Medulla oblongata (tissue), 1 donor: Measurements from ENCODE around the gene DYNC2I2.
A peak's percentile ranks its signal among the peaks of the same experiment; 100 is the strongest.
"Not testable (repeated sequence)": the region's sequence is repeated elsewhere in the genome, so short reads cannot be mapped to it uniquely, and the experiment has no call there.

ENCODE experiments used
- DNase-seq: peaks from one replicate; pipeline ENCODE4 v3.0.0-alpha.2; 2015; ENCODE audit errors: extremely low spot score

DYNC2I2 gene

GRCh38 chr9:128685636-128686489 lies 29.2 kb upstream of the DYNC2I2 start:
- peak; percentile 50 for DNase-seq

DNA sequence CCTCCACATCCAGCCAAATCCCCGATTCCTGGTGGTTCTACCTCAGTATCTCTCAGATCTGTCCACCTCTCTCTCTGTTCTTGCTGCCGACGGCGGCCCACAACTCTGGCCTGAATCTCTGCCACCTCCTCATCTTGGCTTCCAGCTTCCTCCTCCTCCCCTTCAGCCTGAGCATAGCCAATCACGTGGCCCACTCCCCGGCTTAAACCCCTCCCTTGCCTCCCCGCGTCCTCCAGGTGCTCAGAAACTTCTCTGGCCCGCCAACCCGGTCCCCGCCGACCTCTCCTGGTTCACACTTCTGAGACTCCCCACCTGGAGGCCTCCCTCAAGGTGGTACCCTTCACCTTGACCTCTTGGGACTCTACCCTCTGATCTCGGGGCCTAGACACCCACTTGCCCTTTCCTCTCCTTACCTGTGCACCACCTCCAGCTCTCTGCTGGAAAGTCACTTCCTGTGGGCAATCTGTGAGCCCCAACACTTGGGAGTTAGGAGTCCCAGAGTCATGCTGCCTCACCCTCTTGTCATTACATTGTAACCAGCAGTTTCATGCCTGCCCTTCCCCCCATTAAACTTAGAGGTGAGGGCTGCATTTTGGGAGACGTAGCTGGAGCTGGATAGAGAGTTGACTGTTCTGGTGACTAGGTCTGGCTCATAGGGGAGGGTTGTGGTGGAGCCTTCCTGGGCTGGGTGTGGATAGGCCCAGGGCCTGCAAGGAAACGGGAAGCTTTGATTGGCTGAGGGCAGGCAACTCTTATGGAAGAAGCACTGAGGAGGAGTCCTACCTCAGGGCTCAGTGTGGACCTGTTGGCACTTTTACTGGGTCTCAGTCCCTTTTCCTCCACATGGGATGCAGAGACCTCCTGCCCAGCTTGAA lies 27.9 kb upstream of the DYNC2I2 start:
- peak; percentile 78 for DNase-seq

GRCh38 chr9:128684065-128684324 lies 27.3 kb upstream of the DYNC2I2 start:
- DNase-seq = no peak

DNA sequence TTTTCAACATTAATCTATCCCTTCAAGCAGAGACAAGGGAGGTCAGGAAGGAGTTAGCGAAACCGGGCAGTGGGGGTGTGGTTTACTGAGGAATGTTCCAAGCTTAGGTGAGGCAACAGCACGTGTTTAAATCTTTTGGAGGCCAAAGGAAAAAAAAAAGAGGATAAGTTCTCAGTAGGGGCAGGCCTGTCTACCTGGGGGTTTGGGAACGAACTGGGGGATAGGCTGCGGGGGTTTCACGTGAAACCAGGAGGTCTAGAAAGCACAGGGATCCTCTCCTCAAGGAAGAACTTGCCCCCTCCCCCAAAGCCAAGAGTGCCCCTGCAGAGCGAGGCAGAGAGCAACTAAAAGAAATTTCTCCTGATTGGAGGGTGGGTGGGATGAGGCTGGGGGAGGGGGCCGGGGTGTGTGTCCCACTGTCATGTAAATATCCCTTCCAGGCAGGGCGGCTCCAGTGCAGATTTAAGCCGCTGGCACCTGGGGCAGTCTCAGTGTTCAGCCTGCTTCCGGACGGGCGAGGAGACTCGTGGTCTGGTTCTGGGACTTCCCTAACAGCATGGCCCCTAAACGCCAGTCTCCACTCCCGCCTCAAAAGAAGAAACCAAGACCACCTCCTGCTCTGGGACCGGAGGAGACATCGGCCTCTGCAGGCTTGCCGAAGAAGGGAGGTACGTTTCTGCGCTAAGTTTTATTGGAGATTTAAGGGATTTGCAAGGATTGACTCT lies 26.9 kb upstream of the DYNC2I2 start:
- peak; percentile 37 for DNase-seq

DNA sequence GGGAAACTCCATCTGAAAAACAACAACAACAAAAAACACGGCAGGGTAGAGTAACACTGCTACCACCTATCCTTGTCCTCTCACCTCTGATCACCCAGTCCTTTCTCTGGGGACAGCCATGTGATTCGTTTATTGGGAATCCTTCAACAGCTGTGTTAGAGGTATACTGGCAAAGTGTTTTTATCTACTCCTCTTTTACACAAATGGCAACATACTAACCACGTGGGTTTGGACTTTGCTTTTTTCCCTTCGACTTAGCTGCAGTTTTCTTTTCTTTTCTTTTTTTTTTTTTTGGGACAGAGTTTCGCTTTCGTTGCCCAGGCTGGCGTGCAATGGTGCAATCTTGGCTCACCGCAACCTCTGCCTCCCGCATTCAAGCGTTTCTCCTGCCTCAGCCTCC lies 21.1 kb upstream of the DYNC2I2 start:
- no peak for DNase-seq

DNA sequence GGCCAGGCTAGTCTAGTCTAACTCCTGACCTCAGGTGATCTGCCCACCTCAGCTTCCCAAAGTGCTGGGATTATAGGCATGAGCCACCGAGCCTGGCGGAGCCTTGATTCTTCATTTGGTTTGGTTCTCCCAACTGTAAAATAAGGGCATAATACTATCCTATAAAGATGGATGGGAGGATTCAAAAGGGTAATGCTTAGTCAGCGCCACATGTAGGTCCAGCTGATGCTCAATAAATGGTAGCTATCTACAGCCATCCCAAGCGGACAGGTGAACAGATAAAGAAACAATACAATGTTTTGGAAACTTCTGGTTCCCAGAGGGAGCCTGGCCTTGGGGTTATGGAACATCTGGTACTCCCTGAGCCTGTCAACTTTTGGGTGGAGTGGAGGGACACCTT lies 18.7 kb upstream of the DYNC2I2 start:
- DNase-seq = no peak

GRCh38 chr9:128669786-128670185 lies 13.1 kb upstream of the DYNC2I2 start:
- no peak for DNase-seq

DNA sequence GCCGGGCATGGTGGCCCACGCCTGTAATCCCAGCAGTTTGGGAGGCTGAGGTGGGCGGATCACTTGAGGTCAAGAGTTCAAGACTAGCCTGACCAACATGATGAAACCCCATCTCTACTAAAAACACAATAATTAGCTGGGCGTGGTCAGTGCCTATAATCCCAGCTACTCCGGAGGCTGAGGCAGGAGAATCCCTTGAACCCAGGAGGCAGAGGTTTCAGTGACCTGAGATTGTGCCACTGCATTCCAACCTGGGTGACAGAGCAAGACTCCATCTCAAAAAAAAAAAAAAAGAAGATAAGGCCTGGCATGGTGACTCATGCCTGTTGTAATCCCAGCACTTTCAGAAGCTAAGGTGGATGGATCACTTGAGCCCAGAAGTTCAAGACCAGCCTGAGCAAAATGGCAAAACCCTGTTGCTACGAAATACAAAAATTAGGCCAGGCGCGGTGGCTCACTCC lies 9.9 kb upstream of the DYNC2I2 start:
- DNase-seq = not testable (repeated sequence)

DNA sequence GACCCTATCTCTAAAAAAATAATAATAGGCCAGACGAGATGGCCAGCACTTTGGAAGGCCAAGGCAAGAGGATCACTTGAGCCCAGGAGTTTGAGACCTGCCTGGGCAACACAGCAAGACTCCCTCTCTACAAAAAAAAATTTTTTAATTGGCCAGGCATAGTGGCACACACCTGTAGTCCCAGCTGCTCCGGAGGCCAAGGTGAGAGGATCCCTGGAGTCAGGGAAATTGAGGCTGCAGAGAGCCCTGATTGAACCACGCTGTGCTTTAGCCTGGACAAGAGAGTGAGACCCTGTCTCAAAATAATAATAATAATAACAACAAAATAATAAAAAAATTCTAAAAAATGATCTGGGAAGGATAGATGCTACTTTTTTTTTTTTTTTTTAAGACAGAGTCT lies 1.1 kb upstream of the DYNC2I2 start:
- no peak for DNase-seq

DNA sequence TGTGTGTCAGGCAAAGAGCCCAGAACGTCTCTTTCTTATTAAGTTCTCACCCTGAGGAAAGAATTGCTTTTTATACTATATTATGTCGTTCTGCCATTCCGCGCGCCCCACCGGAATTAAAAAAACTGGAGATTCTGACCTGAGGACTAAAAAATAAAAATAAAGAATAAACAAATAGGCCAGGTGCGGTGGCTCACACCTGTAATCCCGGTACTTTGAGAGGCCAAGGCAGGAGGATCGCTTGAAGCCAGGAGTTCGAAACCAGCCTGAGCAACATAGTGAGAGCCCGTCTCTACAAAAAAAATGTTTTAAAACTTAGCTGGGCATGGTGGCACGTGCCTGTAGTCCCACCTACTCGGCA lies 677 bp upstream of the DYNC2I2 start:
- DNase-seq = no peak

- DNase-seq = no peak
These were observed 2.2 kb downstream of the DYNC2I2 start for GRCh38 chr9:128654481-128654880.

DNA sequence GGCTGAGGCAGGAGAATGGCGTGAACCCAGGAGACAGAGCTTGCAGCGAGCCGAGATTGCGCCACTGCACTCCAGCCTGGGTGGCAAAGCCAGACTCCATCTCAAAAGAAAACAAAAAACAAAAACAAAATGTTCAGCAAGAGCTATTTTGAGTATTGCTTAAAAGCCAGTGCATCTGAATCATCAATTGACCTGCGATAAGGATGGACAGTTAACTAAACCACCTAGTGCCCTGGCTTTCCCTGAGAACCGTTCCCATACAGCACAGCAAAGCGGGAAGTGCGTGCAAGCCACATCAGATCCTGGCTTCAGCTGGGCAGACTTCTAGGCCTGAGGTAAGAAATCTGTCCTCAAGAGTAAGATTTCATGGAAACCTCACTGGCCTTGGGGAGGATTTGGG lies 2.7 kb downstream of the DYNC2I2 start:
- no peak for DNase-seq

- no peak for DNase-seq
These were observed 4.8 kb downstream of the DYNC2I2 start for GRCh38 chr9:128651798-128652197.

GRCh38 chr9:128648206-128648605 lies 8.4 kb downstream of the DYNC2I2 start:
- not testable (repeated sequence) for DNase-seq

- no peak for DNase-seq
These were observed 12.9 kb downstream of the DYNC2I2 start for GRCh38 chr9:128643519-128644300.

- no peak for DNase-seq
These were observed 13.9 kb downstream of the DYNC2I2 start for GRCh38 chr9:128642675-128643245.

GRCh38 chr9:128640603-128641002 lies 16.0 kb downstream of the DYNC2I2 start:
- no peak for DNase-seq

DNA sequence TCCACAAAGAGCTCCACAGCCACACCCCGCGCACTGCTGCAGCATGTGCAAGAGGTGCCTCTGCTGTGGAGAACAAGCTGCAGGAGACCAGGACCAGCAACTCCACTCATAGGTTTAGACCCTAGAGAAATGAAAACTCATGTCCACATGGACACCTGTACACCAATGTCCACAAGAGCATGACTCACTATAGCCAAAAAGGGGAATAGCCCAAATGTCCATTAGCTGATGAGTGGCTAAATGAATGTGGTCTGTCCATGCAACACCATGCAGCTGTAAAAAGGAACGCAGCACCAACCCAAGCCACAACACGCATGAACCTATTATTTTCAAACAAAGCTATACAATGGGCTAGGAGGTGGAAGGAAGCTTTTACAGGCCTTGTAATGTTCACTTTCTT lies 18.1 kb downstream of the DYNC2I2 start:
- no peak for DNase-seq

GRCh38 chr9:128637656-128638055 lies 19.0 kb downstream of the DYNC2I2 start:
- DNase-seq = no peak

- DNase-seq = no peak
These were observed 19.8 kb downstream of the DYNC2I2 start for GRCh38 chr9:128636556-128637530.
